ENCODE results near the gene MXD3.

DNA sequence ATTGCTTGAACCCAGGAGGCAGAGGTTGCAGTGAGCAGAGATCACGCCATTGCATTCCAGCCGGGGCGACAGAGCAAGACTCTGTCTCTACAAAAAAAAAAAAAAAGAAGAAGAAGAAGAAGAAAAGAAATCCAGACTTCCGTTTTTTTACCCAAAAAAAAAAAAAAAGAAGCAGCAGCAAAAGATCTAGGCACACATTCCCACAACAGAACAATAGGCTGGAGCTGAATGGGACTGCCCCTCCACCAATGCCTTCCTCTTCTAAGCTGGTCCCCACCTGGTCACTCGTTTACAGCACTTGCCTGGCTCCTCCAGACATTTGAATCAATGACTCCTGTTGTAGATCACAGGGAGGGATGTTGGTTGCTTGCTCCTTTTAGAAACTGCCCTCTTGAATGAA, 41.4 kb upstream of the MXD3 start:
- TF ChIP-seq, protein P1, sequence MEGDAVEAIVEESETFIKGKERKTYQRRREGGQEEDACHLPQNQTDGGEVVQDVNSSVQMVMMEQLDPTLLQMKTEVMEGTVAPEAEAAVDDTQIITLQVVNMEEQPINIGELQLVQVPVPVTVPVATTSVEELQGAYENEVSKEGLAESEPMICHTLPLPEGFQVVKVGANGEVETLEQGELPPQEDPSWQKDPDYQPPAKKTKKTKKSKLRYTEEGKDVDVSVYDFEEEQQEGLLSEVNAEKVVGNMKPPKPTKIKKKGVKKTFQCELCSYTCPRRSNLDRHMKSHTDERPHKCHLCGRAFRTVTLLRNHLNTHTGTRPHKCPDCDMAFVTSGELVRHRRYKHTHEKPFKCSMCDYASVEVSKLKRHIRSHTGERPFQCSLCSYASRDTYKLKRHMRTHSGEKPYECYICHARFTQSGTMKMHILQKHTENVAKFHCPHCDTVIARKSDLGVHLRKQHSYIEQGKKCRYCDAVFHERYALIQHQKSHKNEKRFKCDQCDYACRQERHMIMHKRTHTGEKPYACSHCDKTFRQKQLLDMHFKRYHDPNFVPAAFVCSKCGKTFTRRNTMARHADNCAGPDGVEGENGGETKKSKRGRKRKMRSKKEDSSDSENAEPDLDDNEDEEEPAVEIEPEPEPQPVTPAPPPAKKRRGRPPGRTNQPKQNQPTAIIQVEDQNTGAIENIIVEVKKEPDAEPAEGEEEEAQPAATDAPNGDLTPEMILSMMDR (IDR thresholded peaks at IDR 0.05) = no peak
- TF ChIP-seq EP300 (IDR thresholded peaks at IDR 0.05; ENCODE audit: low read depth) (no peak), POLR2A (IDR thresholded peaks at IDR 0.05) (no peak)
